ENCODE measurements around the gene GRID1. TPM values are rescaled to one million over a fixed set of nuclear protein-coding genes. Genes with fewer than 3 reads are reported as not detected.

The GRID1 gene
- total RNA-seq, 1 experiment from 2014 or later: 5.6 TPM

MicroRNAs within 50 kb of the gene (microRNA counts, 767-probe panel; counts per million panel counts)
- microRNA hsa-miR-346: not detected

Small RNAs within 50 kb of the gene (microRNA-seq; reads per million reads assigned to microRNA genes)
- 8.1 reads per million, percentile 22 among the genes with 10 or more reads in this experiment for gene MIR346 (ENCODE audit: borderline number of aligned reads)

Other genes with a start within 250 kb of the GRID1 start
- 37.5 TPM for gene WAPL, start 155.0 kb upstream of the GRID1 start, total RNA-seq (2021; ENCODE audit: unreplicated experiment)

Measured in HCT116 (cell line).